ENCODE measurements around the gene ZNF70. TPM values are rescaled to one million over a fixed set of nuclear protein-coding genes. Genes with fewer than 3 reads are reported as not detected.

ZNF70 gene
- total RNA-seq, 1 donor from 2014 or later: 0.96 TPM

- ATAC-seq (no peak), DNase-seq (ENCODE audit: low spot score) (no peak)
Measured at GRCh38 chr22:23695571-23696325, 55.2 kb downstream of the ZNF70 start.

GRCh38 chr22:23695141-23695540 lies 55.8 kb downstream of the ZNF70 start:
- ATAC-seq (no peak), DNase-seq (ENCODE audit: low spot score) (no peak)

GRCh38 chr22:23693979-23694680 lies 56.8 kb downstream of the ZNF70 start:
- no peak for DNase-seq (ENCODE audit: low spot score)

GRCh38 chr22:23692598-23693291 lies 58.2 kb downstream of the ZNF70 start:
- ATAC-seq (peak; percentile 10), DNase-seq (ENCODE audit: low spot score) (peak; percentile 31)

More at GRCh38 chr22:23693979-23694680, 56.8 kb downstream of the ZNF70 start:
- ATAC-seq: no peak

DNA sequence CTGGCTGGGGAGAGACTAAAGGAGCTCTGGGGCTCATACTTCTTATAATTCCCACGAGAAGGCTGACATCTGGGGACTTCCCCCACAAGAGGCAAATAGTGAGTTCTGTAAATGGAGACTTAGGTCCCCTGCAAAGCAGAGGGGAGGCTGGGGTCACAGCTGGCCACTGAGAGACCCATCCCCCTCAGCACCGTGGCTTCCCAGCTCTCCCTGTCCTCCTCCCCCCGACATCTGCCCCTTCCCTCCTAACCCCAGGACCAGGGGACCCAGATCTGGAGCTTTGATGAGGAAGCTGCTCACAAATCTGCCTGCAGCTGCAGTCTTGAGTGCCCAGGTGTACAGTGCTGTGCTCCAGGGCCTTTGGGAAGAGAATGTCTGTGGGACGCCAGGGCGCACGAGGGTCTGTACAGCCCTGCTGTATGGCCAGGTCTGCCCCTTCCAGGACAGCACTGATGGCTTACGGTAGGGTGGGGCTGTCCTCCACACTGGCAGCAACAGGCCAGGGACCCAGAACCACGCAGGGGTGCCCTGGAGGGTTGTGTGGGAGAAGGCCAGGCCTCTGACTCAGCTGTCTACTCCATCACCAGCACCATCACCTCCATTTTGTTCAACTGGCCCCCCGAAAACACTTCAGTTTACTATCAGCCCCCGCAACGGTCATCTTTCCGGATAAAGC lies 59.0 kb downstream of the ZNF70 start:
- DNase-seq (ENCODE audit: low spot score): peak; percentile 36
- no peak for ATAC-seq

DNA sequence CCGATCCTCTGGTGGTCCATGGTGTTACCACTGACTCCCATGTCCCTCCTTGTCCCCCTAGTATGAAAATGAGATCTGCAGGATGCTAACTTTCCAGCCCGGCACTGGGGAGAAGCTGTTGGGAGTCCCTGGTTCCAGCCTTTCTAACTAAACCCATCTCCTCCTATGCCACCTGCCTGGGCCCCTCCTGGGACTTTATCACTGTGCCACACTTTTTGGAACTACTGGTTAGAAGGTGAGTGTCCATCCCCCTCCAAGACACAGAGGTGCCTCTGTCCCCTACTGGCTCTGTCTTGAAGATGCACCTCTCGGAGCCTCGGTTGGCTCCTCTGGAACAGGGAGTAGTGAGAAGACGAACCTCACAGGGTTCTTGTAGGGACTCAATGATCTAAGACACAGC lies 60.2 kb downstream of the ZNF70 start, which contains the start of gene RGL4:
RGL4 (plus strand) TSS at position 301 of the 400 bp plus-strand sequence. CDS start 1,018 bp downstream, outside the sequence.
- peak; percentile 37 for DNase-seq (ENCODE audit: low spot score)
- ATAC-seq: no peak

DNA sequence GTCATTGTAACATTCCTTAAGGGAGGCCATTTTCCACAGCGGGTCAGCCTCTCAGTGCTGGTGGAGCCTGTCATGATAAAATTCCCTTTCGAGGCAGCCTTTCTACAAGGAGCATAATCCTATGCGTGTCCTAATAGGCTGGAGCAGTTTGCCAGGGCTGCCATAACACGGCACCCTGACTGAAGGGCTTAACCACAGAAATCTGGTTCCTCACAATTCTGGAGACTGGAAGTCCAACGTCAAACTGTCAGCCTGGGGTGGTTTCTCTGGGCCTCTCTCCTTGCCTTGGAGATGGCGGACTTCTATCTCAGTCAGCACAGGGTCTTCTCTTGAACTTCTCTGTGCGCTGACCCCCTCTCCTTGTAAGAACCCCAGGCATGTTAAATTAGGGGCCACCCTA lies 61.5 kb downstream of the ZNF70 start:
- ATAC-seq (no peak), DNase-seq (ENCODE audit: low spot score) (peak; percentile 11)

Other genes with a start within 250 kb of the ZNF70 start
- not detected for gene IGLL1, start 170.8 kb downstream of the ZNF70 start, total RNA-seq
- 0.18 TPM for gene DRICH1, start 118.8 kb downstream of the ZNF70 start, total RNA-seq
- not detected for gene RGL4, start 60.1 kb downstream of the ZNF70 start, total RNA-seq
- gene VPREB3, start 3.3 kb upstream of the ZNF70 start, total RNA-seq: 0.40 TPM
- not detected for gene C22orf15, start 11.9 kb upstream of the ZNF70 start, total RNA-seq
- 320 TPM for gene CHCHD10, start 16.9 kb upstream of the ZNF70 start, total RNA-seq
- 0.38 TPM for gene MMP11, start 21.7 kb upstream of the ZNF70 start, total RNA-seq
- 25.7 TPM for gene SMARCB1, start 35.9 kb upstream of the ZNF70 start, total RNA-seq
- 4.7 TPM for gene DERL3, start 87.9 kb upstream of the ZNF70 start, total RNA-seq
- gene SLC2A11, start 106.8 kb upstream of the ZNF70 start, total RNA-seq: 6.8 TPM
- gene MIF, start 143.3 kb upstream of the ZNF70 start, total RNA-seq: 81.5 TPM
- gene GSTT2B, start 210.1 kb upstream of the ZNF70 start, total RNA-seq: 2.9 TPM
- not detected for gene DDTL, start 215.8 kb upstream of the ZNF70 start, total RNA-seq
- gene DDT, start 223.3 kb upstream of the ZNF70 start, total RNA-seq: 366 TPM
- gene GSTT2, start 229.0 kb upstream of the ZNF70 start, total RNA-seq: not detected

All from left lobe of liver (tissue), 2 donors.